Esophagus (tissue), 2 donors: ENCODE results near the gene SLIT3. TPM values are rescaled to one million over a fixed set of nuclear protein-coding genes. Genes with fewer than 3 reads are reported as not detected.
"Not testable (repeated sequence)": the region's sequence is repeated elsewhere in the genome, so short reads cannot be mapped to it uniquely, and the experiment has no call there.

Experiments used
- H3K27ac ChIP-seq, 2 donors: one replicate each; pipeline ENCODE4 v1.5.1; 2013; ENCODE audit warnings: low read depth in 2 of 2, mild to moderate bottlenecking in 2 of 2, inconsistent platforms in 1 of 2, low read length in 1 of 2, moderate library complexity in 1 of 2
- H3K27me3 ChIP-seq, 2 donors: one replicate each; pipeline ENCODE4 v1.6.1; 2013; ENCODE audit warnings: low read length in 2 of 2, control low read depth in 1 of 2, mild to moderate bottlenecking in 1 of 2; ENCODE audit not compliant: insufficient read depth in 2 of 2, control insufficient read depth in 1 of 2
- H3K36me3 ChIP-seq, 2 donors: one replicate each; pipeline ENCODE4 v1.6.1; 2013; ENCODE audit warnings: low read length in 1 of 2; ENCODE audit not compliant: control insufficient read depth in 2 of 2, insufficient read depth in 2 of 2
- H3K4me1 ChIP-seq, 2 donors: one replicate each; pipeline ENCODE4 v1.6.1; 2013; ENCODE audit warnings: low read length in 1 of 2; ENCODE audit not compliant: control insufficient read depth in 2 of 2, insufficient read depth in 2 of 2
- H3K4me3 ChIP-seq, 2 donors: one replicate each; pipeline ENCODE4 v1.5.1; 2013; ENCODE audit warnings: low read length in 2 of 2, mild to moderate bottlenecking in 2 of 2, low read depth in 1 of 2, moderate library complexity in 1 of 2
- H3K9me3 ChIP-seq, 2 donors: one replicate each; pipeline ENCODE4 v1.6.1; 2013; ENCODE audit warnings: mild to moderate bottlenecking in 2 of 2, low read depth in 1 of 2, low read length in 1 of 2, moderate library complexity in 1 of 2; ENCODE audit not compliant: control insufficient read depth in 2 of 2, insufficient read depth in 1 of 2
- WGBS, 2 donors: extraction: QIAGEN DNeasy Blood & Tissue Kit; methylation state at CpG; one replicate each; pipeline ENCODE4 v1.1.7; 2013; 5-methylcytosine and 5-hydroxymethylcytosine counted together
- polyA plus RNA-seq, 2 donors: library from polyadenylated mRNA; stranded (reverse); fragments of 200-250 nt; gene quantifications; one replicate each; pipeline ENCODE4 v1.2.3, GENCODE V29; 2013
- donor health status: healthy with polysubstance abuse.
- donor health status: Bipolar disorder and iron deficiency.

SLIT3 gene
- polyA plus RNA-seq, 2 donors: 0.53 to 2.0 TPM

DNA sequence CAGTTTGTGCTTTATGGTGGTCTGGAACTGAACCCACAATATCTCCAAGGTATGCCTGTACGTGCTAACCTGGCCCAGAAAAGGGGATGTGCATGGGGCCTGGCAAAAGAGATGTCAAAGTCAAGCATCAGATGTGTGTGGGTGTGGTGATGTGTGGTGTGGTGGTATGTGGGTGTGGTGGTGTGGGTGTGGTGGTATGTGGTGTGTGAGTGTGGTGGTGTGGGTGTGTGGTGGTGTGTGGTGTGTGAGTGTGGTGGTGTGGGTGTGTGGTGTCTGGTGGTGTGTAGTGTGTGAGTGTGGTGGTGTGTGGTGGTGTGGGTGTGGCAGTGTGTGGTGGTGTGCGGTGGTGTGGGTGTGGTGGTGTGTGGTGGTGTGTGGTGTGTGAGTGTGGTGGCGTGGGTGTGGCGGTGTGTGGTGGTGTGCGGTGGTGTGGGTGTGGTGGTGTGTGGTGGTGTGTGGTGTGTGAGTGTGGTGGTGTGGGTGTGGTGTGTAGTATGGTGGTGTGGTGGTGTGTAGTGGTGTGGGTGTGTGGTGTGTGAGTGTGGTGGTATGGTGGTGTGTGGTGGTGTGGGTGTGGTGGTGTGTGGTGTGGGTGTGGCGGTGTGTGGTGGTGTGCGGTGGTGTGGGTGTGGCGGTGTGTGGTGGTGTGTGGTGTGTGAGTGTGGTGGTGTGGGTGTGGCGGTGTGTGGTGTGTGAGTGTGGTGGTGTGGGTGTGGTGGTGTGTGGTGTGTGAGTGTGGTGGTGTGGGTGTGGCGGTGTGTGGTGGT, 554.6 kb downstream of the SLIT3 start:
- H3K36me3 ChIP-seq, H3K4me3 ChIP-seq, H3K27me3 ChIP-seq, H3K9me3 ChIP-seq, H3K27ac ChIP-seq, H3K4me1 ChIP-seq: not testable (repeated sequence)
- 89 to 99% methylated on average over 5 to 10 of the region's 10 CpGs for WGBS, 2 donors

DNA sequence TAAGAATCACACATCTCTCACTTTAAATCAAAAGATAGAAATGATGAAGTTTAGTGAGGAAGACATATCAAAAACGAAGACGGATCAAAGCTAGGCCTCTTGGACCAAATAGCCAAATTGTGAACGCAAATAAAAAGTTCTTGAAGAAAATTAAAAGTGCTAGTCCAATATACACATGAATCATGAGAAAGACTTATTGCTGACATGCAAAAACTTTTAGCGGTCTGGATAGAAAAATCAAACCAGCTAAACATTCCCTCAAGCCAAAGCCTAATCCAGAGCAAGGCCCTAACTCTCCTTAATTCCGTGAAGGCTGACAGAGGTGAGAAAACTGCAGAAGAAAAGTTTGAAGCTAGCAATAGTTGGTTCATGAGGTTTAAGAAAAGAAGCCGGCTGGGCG, 557.3 kb downstream of the SLIT3 start:
- Histone ChIP-seq H3K4me1 (no peaks in the 10 kb centered on the region), H3K36me3 (no peaks in the 10 kb centered on the region), H3K9me3 (no peaks in the 10 kb centered on the region), H3K27ac (no peak overlapping the region), H3K27me3 (no peaks in the 10 kb centered on the region), H3K4me3 (no peak overlapping the region)
- 93 to 94% methylated on average over 7 of the region's 7 CpGs for WGBS, 2 donors

DNA sequence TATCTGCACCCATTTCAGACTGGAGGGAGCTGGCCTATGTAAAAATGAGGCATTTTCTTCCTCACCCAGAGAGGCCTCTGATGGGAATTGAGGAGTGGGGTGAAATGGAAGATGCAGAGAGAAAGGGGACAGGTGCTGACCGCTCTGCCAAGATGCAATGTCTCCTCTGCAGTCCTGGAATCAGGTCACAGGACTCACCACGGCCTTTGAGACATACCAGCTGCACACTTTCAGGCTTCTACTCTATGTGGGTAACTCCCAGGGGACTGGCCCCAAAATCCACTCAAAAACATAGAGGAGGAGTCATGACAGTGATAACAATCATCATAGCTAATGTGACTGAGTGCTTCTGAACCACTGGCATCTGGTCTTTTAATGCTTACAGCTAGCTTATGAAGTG, 558.6 kb downstream of the SLIT3 start:
- WGBS, 2 donors: 81 to 82% methylated on average over 2 of the region's 2 CpGs

DNA sequence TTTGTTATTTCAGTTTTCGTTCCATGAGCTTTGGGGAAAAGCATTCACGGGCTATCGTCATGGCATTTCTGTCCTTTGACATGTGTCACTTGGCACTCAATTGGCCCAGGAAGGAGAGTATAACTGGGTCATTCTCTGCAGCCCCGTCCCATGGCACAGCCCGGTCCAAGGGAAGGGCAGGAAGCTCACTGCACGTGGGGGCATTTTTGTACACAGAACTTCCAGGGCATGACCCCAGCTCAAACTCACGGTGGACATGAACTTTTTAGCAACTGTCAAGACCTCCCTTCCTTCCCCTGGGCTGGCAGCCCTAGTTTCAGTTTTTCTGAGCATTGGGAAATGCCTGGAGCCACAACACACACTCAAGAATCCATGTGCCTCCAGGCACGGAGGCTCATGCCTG, 560.1 kb downstream of the SLIT3 start:
- Histone ChIP-seq H3K4me1 (no peaks in the 10 kb centered on the region), H3K36me3 (no peaks in the 10 kb centered on the region), H3K4me3 (no peak overlapping the region), H3K27ac (no peak overlapping the region), H3K9me3 (no peaks in the 10 kb centered on the region), H3K27me3 (no peaks in the 10 kb centered on the region)
- WGBS, 2 donors: 65 to 69% methylated on average over 8 of the region's 8 CpGs

More for the DNA sequence above, 558.6 kb downstream of the SLIT3 start:
- not testable (repeated sequence) for H3K9me3 ChIP-seq, H3K4me1 ChIP-seq, H3K27ac ChIP-seq, H3K36me3 ChIP-seq, H3K4me3 ChIP-seq, H3K27me3 ChIP-seq

DNA sequence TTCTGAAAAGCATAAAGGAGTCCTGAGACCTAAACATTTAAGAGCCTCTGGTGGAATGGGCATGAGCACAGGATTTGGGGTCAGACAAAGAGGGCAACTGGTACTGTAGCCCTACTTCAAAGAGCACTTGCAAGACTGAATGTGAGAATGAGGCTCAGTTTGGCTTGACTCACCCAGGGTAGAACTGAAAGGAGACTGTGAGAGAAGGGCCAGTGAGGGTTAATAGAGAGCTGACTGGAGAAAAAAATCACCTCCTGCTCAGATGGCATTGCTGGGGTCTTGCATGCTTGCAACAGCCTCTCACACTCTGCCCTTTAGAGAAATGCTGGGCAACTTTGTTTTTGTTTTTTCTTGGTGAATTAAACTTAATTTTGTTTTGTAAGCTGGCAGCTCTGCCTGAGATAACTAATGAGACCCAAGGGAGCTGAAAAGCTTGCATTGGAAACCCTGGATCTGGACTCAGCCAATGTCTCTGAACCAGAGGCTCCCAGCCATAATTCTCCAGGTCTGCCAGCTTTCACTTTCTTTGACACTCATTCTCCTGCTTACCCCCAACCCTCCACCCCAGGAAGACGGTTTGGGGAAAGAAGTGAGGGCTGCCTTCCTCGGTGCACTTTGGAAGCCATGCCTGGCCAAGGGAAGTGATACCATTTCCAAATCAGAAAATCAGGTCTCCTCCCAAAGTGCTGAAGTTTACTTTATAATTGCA, 560.7 kb downstream of the SLIT3 start:
- Histone ChIP-seq H3K27ac (no peak overlapping the region), H3K36me3 (no peaks in the 10 kb centered on the region), H3K9me3 (no peaks in the 10 kb centered on the region), H3K4me1 (no peaks in the 10 kb centered on the region), H3K4me3 (no peak overlapping the region), H3K27me3 (no peaks in the 10 kb centered on the region)
- whole genome bisulfite sequencing, 2 donors: 49 to 70% methylated on average over 2 of the region's 2 CpGs

DNA sequence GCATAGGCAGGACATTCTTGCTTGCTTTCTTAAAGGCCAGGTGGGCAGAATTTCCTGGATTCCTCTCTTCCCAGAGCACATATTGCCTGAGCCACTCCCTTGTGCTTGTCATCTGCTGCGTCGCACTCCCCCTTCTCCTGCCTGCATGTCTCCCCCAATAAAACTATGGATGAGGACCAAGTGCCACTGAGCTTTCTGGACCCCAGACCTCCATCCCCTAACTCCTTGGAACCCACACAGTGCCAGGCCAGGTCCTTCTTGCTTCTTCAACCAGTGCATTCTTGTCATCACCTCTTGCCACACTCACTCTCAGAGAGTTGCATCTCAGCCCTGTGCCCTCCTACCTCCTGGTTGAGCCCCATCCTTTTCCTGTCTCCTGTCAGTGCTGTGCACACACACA, 563.9 kb downstream of the SLIT3 start:
- Histone ChIP-seq H3K27me3 (no peaks in the 10 kb centered on the region), H3K36me3 (no peaks in the 10 kb centered on the region), H3K4me1 (no peaks in the 10 kb centered on the region), H3K9me3 (no peaks in the 10 kb centered on the region), H3K27ac (no peak overlapping the region), H3K4me3 (no peak overlapping the region)
- 94 to 95% methylated on average over 2 of the region's 2 CpGs for WGBS, 2 donors

DNA sequence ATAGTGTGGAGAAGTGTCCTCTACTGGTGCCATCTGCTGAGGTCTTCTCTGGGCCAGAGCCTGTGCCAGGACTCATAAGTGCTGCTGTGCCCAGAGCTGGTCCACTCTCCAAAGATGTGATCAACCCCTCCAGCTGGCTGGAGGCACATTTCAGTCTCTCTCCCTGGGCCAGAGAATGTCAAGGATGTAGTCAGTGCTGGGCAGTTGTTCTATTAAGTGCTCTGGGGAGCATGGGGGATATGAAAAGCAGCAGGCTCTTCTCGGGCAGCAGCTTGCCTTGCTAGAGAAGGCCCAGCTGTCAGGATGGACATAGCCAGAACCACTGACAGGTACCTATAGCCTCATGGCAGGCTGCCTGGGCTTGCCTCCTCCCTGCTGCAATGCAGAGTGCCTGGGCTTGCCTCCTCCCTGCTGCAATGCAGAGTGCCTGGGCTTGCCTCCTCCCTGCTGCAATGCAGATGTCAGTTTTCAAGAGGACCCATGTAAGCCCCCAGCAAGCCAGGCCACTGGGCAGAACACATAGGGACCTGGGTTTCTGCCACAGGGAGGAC, 564.6 kb downstream of the SLIT3 start:
- 67 to 69% methylated on average over 1 of the region's 1 CpG for WGBS, 2 donors
- no peak overlapping the region for H3K4me3 ChIP-seq
- H3K27ac ChIP-seq: no peak overlapping the region
- no peaks in the 10 kb centered on the region for H3K9me3 ChIP-seq
- no peaks in the 10 kb centered on the region for H3K27me3 ChIP-seq
- no peaks in the 10 kb centered on the region for H3K4me1 ChIP-seq
- no peaks in the 10 kb centered on the region for H3K36me3 ChIP-seq

DNA sequence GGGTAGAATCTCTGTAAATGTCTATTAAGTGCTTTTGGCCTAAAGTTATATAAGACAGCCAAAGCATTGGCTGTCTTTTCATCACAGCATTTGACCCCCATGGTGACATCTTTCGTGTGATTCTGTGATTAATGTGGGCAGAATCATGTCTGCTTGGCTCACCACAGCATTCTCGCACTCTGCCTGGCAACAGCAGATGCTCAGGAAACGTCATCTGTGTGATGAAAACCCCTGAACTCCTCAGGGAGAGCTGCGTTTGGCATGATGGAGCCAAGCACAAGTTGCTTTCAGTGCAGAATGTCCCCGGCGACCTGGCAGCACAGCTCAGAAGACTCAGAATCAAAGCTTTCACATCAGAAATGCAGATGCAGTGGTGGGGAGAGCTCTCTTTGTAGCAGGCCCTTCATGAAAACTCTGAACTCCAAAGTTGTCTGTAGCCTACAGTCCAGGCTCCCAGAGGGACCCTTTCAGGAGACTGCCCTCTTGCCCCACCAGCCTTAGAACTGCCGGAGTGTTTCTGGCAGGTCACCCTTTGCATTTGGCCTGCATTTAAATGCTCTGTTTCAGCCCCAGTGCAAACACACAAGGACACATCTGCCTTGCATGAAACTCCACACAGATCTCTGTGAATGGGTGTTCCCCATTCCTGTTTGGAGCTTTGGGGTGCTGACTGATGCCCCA, 566.2 kb downstream of the SLIT3 start:
- no peaks in the 10 kb centered on the region for H3K9me3 ChIP-seq
- no peak overlapping the region for H3K4me3 ChIP-seq
- no peaks in the 10 kb centered on the region for H3K36me3 ChIP-seq
- WGBS, 2 donors: 54 to 61% methylated on average over 7 of the region's 7 CpGs
- no peaks in the 10 kb centered on the region for H3K4me1 ChIP-seq
- no peaks in the 10 kb centered on the region for H3K27me3 ChIP-seq
- H3K27ac ChIP-seq: no peak overlapping the region

DNA sequence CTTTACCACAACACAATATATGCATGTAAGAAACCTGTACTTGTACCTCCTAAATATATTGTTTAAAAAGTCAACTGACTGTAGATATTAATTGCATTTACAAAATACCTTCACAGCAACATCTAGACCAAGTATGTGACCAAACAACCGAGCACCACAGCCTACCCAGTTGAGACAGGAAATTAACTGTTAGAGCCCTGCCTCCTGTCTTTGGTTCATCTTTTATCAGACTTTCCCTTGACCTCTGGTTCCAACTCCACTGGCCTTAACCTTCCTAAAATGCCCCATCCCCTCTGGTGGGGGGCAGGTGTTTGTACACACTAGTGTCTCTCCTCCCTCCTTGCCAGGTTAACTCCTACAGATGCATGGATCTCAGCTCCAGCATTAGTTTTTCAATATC, 566.8 kb downstream of the SLIT3 start:
- H3K9me3 ChIP-seq: no peaks in the 10 kb centered on the region
- H3K4me3 ChIP-seq: no peak overlapping the region
- no peaks in the 10 kb centered on the region for H3K36me3 ChIP-seq
- WGBS, 2 donors: 80 to 85% methylated on average over 1 of the region's 1 CpG
- no peaks in the 10 kb centered on the region for H3K4me1 ChIP-seq
- H3K27me3 ChIP-seq: no peaks in the 10 kb centered on the region
- no peak overlapping the region for H3K27ac ChIP-seq
